Liver (tissue), 9 donors: ENCODE results near the gene P2RX7. TPM values are rescaled to one million over a fixed set of nuclear protein-coding genes. Genes with fewer than 3 reads are reported as not detected.

Experiments
- DNase-seq: peaks from one replicate; pipeline ENCODE4 v3.0.0-alpha.2; 2017; ENCODE audit warnings: low spot score
- H3K27ac ChIP-seq, 2 donors: one replicate each; pipeline ENCODE4 v1.7.0; 2013; ENCODE audit warnings: inconsistent platforms in 2 of 2, low read length in 2 of 2, control low read depth in 1 of 2, low read depth in 1 of 2, mild to moderate bottlenecking in 1 of 2
- H3K27me3 ChIP-seq, 4 donors: one replicate each; pipeline versions ENCODE4 v1.6.1 to v1.7.0; 2013; ENCODE audit warnings: low read length in 3 of 4, inconsistent platforms in 1 of 4, mild to moderate bottlenecking in 1 of 4, moderate library complexity in 1 of 4; ENCODE audit not compliant: control insufficient read depth in 4 of 4, insufficient read depth in 4 of 4
- H3K36me3 ChIP-seq, 4 donors: one replicate each; pipeline versions ENCODE4 v1.6.1 to v1.7.0; 2013; ENCODE audit warnings: low read length in 3 of 4, mild to moderate bottlenecking in 3 of 4, low read depth in 1 of 4, moderate library complexity in 1 of 4; ENCODE audit not compliant: control insufficient read depth in 4 of 4, insufficient read depth in 3 of 4
- H3K4me1 ChIP-seq, 4 donors: one replicate each; pipeline versions ENCODE4 v1.6.1 to v1.7.0; 2013; ENCODE audit warnings: low read length in 3 of 4, mild to moderate bottlenecking in 3 of 4, moderate library complexity in 1 of 4; ENCODE audit not compliant: control insufficient read depth in 4 of 4, insufficient read depth in 4 of 4
- H3K4me3 ChIP-seq, 3 donors: one replicate each; pipeline versions ENCODE4 v1.6.1 to v1.7.0; 2013; ENCODE audit warnings: low read length in 3 of 3, control low read depth in 1 of 3, low read depth in 1 of 3, mild to moderate bottlenecking in 1 of 3
- H3K9ac ChIP-seq, 2 donors: one replicate each; pipeline ENCODE4 v1.7.0; 2013; ENCODE audit warnings: low read length in 2 of 2, mild to moderate bottlenecking in 2 of 2, moderate library complexity in 2 of 2, control low read depth in 1 of 2, low read depth in 1 of 2
- H3K9me3 ChIP-seq, 4 donors: one replicate each; pipeline versions ENCODE4 v1.6.1 to v1.7.0; 2013; ENCODE audit warnings: low read length in 3 of 4; ENCODE audit not compliant: control insufficient read depth in 4 of 4
- EGR1 ChIP-seq, 2 donors: IDR thresholded peaks; 2 replicates each; pipeline ENCODE4 v1.6.1; 2016 to 2018; ENCODE audit warnings: antibody characterized with exemption in 2 of 2, low read depth in 2 of 2
- FOXA1 ChIP-seq: IDR thresholded peaks from 2 replicates; pipeline ENCODE4 v1.6.1; 2016; ENCODE audit warnings: antibody characterized with exemption
- FOXA2 ChIP-seq: IDR thresholded peaks from 2 replicates; pipeline ENCODE4 v1.6.1; 2016; ENCODE audit warnings: antibody characterized with exemption
- GABPA ChIP-seq, 2 donors: IDR thresholded peaks in 1 of 2; conservative IDR thresholded peaks in 1 of 2; 2 replicates each; pipeline ENCODE4 v1.6.1; 2016; ENCODE audit warnings: antibody characterized with exemption in 2 of 2, mild to moderate bottlenecking in 1 of 2, moderate library complexity in 1 of 2
- HNF4A ChIP-seq, 2 donors: conservative IDR thresholded peaks; 2 replicates each; pipeline ENCODE4 v1.6.1; 2016; ENCODE audit warnings: antibody characterized with exemption in 2 of 2, mild to moderate bottlenecking in 2 of 2
- HNF4G ChIP-seq: IDR thresholded peaks from 2 replicates; pipeline ENCODE4 v1.6.1; 2016; ENCODE audit warnings: antibody characterized with exemption
- JUND ChIP-seq, 2 donors: IDR thresholded peaks; 2 replicates each; pipeline ENCODE4 v1.6.1; 2016; ENCODE audit warnings: antibody characterized with exemption in 2 of 2
- NR2F2 ChIP-seq: IDR thresholded peaks from 2 replicates; pipeline ENCODE4 v1.6.1; 2016; ENCODE audit warnings: antibody characterized with exemption
- RAD21 ChIP-seq, 2 donors: IDR thresholded peaks; 2 replicates each; pipeline ENCODE4 v1.6.1; 2016; ENCODE audit warnings: antibody characterized with exemption in 2 of 2, mild to moderate bottlenecking in 2 of 2
- RXRA ChIP-seq, 2 donors: IDR thresholded peaks; 2 replicates each; pipeline ENCODE4 v1.6.1; 2017 to 2018; ENCODE audit warnings: antibody characterized with exemption in 2 of 2, mild to moderate bottlenecking in 1 of 2
- SP1 ChIP-seq: IDR thresholded peaks from 2 replicates; pipeline ENCODE4 v1.6.1; 2018; ENCODE audit warnings: antibody characterized with exemption, mild to moderate bottlenecking
- TAF1 ChIP-seq: conservative IDR thresholded peaks from 2 replicates; pipeline ENCODE4 v1.6.1; 2016; ENCODE audit warnings: antibody characterized with exemption, mild to moderate bottlenecking
- YY1 ChIP-seq: IDR thresholded peaks from 2 replicates; pipeline ENCODE4 v1.6.1; 2016; ENCODE audit warnings: antibody characterized with exemption, mild to moderate bottlenecking
- WGBS: extraction: QIAGEN DNeasy Blood & Tissue Kit; methylation state at CpG from one replicate; pipeline ENCODE4 v1.1.7; 2013; 5-methylcytosine and 5-hydroxymethylcytosine counted together
- polyA plus RNA-seq, 2 donors: library from polyadenylated mRNA; stranded (reverse) in 1 of 2; unstranded in 1 of 2; fragments of 200-250 nt in 1 of 2; fragments of >200 nt in 1 of 2; fragmentation: Nextera tagmentation in 1 of 2; extraction: Ambion mirVana in 1 of 2; gene quantifications; one replicate each; pipeline versions ENCODE4 v1.2.1 to v1.2.3, GENCODE V29; 2013 to 2015
- total RNA-seq, 2 donors: library from RNA; depleted of rRNA; stranded (reverse); fragments of >200 nt; gene quantifications; one replicate each; pipeline ENCODE4 v1.2.3, GENCODE V29; 2014
- TF ChIP-seq, protein P1 (sequence below): IDR thresholded peaks from 2 replicates; pipeline ENCODE4 v1.6.1; 2016; ENCODE audit warnings: antibody characterized with exemption
- TF ChIP-seq, protein P2 (sequence below): IDR thresholded peaks from 2 replicates; pipeline ENCODE4 v1.6.1; 2016; ENCODE audit warnings: antibody characterized with exemption
- TF ChIP-seq, protein P3 (sequence below): fragments of 150-350 bp; IDR thresholded peaks from 2 replicates; pipeline ENCODE4 v1.5.1; 2017; ENCODE audit warnings: improper control_type of control experiment, low read depth, low read length; ENCODE audit not compliant: missing input control
- TF ChIP-seq, protein P4 (sequence below): IDR thresholded peaks from 2 replicates; pipeline ENCODE4 v1.6.1; 2016; ENCODE audit warnings: antibody characterized with exemption
- TF ChIP-seq, protein P5 (sequence below): IDR thresholded peaks from 2 replicates; pipeline ENCODE4 v1.6.1; 2016; ENCODE audit warnings: antibody characterized with exemption, mild to moderate bottlenecking
- donor health status: healthy.
- donor health status: healthy.
- donor health status: healthy.
- donor health status: healthy.
- donor health status: healthy.

P2RX7 gene
- total RNA-seq (1 to 10 TPM; 2.4 to 3.2 TPM), polyA plus RNA-seq (1 to 10 TPM; 1.2 to 2.0 TPM)

DNA sequence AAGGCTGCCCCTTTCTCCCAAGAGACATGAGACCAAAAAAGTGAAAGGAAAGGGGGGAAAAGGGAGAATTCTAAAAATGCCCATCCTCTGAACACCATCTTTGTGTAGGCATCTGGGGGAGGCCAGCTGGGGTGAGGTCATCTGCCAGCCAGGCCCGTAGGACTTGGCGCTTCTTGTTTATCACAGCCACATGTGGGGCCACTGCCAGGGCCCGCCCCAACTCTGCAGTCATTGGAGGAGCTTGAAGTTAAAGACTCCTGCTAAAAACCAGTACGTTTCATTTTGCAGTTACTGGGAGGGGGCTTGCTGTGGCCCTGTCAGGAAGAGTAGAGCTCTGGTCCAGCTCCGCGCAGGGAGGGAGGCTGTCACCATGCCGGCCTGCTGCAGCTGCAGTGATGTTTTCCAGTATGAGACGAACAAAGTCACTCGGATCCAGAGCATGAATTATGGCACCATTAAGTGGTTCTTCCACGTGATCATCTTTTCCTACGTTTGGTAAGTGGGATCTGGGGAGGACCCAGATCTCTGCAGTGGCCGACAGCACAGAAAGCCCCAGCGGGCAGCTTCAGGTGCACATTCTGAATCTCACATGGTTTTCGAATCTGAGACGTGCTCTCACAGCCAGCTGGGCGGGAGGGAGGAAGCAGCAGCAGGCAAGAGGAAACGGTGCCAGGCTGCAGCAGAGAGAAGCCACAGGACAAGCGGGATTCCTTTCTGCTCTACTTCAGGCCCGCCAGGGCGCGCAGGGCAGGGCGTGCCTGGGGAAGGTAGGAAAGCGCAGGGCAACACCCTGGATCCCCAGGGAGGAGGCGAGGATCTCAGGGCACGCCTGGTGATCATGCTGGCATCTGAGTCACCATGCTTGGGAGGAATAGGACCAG lies at the start of gene P2RX7:
Gene P2RX7, plus strand, starts transcription at position 276 of the 881 bp plus-strand sequence. Its CDS starts 95 bp downstream, at position 371.
- peak within 1 kb of the TSS; percentile 80 to 94 for H3K27ac ChIP-seq
- H3K4me1 ChIP-seq, result peaks cover 4 to 48% (median 19%) of the 10 kb centered on the region in 4 donors

More for the DNA sequence above, at the start of gene P2RX7:
- TF ChIP-seq JUND (IDR thresholded peaks at IDR 0.05) (peak; percentile 73), SP1 (peak; percentile 44), RXRA (IDR thresholded peaks at IDR 0.05) (no peak), NR2F2 (peak; percentile 32), GABPA (IDR thresholded peaks at IDR 0.05 in 1 of 2, conservative IDR thresholded peaks at IDR 0.05 in 1 of 2) (no peak), FOXA2 (no peak), FOXA1 (no peak), HNF4A (conservative IDR thresholded peaks at IDR 0.05) (no peak), RAD21 (IDR thresholded peaks at IDR 0.05) (peak in 1 of 2 donors; percentile 43), TAF1 (peak; percentile 82), EGR1 (IDR thresholded peaks at IDR 0.05; ENCODE audit: low read depth in 2 of 2) (no peak), YY1 (peak; percentile 51), HNF4G (no peak)
- TF ChIP-seq, protein P1, sequence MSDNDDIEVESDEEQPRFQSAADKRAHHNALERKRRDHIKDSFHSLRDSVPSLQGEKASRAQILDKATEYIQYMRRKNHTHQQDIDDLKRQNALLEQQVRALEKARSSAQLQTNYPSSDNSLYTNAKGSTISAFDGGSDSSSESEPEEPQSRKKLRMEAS, result peak; percentile 71
- TF ChIP-seq, protein P2, sequence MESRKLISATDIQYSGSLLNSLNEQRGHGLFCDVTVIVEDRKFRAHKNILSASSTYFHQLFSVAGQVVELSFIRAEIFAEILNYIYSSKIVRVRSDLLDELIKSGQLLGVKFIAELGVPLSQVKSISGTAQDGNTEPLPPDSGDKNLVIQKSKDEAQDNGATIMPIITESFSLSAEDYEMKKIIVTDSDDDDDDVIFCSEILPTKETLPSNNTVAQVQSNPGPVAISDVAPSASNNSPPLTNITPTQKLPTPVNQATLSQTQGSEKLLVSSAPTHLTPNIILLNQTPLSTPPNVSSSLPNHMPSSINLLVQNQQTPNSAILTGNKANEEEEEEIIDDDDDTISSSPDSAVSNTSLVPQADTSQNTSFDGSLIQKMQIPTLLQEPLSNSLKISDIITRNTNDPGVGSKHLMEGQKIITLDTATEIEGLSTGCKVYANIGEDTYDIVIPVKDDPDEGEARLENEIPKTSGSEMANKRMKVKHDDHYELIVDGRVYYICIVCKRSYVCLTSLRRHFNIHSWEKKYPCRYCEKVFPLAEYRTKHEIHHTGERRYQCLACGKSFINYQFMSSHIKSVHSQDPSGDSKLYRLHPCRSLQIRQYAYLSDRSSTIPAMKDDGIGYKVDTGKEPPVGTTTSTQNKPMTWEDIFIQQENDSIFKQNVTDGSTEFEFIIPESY, result no peak
- TF ChIP-seq, protein P3, sequence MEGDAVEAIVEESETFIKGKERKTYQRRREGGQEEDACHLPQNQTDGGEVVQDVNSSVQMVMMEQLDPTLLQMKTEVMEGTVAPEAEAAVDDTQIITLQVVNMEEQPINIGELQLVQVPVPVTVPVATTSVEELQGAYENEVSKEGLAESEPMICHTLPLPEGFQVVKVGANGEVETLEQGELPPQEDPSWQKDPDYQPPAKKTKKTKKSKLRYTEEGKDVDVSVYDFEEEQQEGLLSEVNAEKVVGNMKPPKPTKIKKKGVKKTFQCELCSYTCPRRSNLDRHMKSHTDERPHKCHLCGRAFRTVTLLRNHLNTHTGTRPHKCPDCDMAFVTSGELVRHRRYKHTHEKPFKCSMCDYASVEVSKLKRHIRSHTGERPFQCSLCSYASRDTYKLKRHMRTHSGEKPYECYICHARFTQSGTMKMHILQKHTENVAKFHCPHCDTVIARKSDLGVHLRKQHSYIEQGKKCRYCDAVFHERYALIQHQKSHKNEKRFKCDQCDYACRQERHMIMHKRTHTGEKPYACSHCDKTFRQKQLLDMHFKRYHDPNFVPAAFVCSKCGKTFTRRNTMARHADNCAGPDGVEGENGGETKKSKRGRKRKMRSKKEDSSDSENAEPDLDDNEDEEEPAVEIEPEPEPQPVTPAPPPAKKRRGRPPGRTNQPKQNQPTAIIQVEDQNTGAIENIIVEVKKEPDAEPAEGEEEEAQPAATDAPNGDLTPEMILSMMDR, result no peak
- TF ChIP-seq, protein P4, sequence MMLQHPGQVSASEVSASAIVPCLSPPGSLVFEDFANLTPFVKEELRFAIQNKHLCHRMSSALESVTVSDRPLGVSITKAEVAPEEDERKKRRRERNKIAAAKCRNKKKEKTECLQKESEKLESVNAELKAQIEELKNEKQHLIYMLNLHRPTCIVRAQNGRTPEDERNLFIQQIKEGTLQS, result peak; percentile 19
- TF ChIP-seq, protein P5, sequence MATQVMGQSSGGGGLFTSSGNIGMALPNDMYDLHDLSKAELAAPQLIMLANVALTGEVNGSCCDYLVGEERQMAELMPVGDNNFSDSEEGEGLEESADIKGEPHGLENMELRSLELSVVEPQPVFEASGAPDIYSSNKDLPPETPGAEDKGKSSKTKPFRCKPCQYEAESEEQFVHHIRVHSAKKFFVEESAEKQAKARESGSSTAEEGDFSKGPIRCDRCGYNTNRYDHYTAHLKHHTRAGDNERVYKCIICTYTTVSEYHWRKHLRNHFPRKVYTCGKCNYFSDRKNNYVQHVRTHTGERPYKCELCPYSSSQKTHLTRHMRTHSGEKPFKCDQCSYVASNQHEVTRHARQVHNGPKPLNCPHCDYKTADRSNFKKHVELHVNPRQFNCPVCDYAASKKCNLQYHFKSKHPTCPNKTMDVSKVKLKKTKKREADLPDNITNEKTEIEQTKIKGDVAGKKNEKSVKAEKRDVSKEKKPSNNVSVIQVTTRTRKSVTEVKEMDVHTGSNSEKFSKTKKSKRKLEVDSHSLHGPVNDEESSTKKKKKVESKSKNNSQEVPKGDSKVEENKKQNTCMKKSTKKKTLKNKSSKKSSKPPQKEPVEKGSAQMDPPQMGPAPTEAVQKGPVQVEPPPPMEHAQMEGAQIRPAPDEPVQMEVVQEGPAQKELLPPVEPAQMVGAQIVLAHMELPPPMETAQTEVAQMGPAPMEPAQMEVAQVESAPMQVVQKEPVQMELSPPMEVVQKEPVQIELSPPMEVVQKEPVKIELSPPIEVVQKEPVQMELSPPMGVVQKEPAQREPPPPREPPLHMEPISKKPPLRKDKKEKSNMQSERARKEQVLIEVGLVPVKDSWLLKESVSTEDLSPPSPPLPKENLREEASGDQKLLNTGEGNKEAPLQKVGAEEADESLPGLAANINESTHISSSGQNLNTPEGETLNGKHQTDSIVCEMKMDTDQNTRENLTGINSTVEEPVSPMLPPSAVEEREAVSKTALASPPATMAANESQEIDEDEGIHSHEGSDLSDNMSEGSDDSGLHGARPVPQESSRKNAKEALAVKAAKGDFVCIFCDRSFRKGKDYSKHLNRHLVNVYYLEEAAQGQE, result peak; percentile 51
- DNase-seq, result peak; percentile 47
- no peaks in the 10 kb centered on the region for H3K36me3 ChIP-seq
- H3K9ac ChIP-seq, result peak within 1 kb of the TSS; percentile 57 to 85
- WGBS, result 1% methylated on average over 25 of the region's 25 CpGs
- no peaks in the 10 kb centered on the region for H3K27me3 ChIP-seq
- H3K9me3 ChIP-seq, result no peaks in the 10 kb centered on the region
- peak within 1 kb of the TSS; percentile 66 to 82 (median 78) for H3K4me3 ChIP-seq
